GM21576 (cell line): ENCODE data around the gene CRISPLD2.

Source experiments
- ATAC-seq: cut with Tn5 transposase; IDR thresholded peaks from one replicate; pipeline ENCODE4 v1.9.1; 2021; ENCODE audit warnings: mild to moderate bottlenecking, moderate library complexity; ENCODE audit not compliant: unreplicated experiment

CRISPLD2 gene

GRCh38 chr16:84819644-84820304 lies at the start of gene CRISPLD2:
TSS of gene CRISPLD2 (plus strand) at chr16:84819985. CDS start at chr16:84838496, 18,511 bp downstream.
- ATAC-seq, result no peak

- ATAC-seq, result no peak
Measured at GRCh38 chr16:84773312-84773711, 46.5 kb upstream of the CRISPLD2 start.

- no peak for ATAC-seq
Measured at GRCh38 chr16:84774810-84775209, 45.0 kb upstream of the CRISPLD2 start.

- ATAC-seq, result no peak
Measured at GRCh38 chr16:84775262-84775810, 44.4 kb upstream of the CRISPLD2 start.

- no peak for ATAC-seq
Measured at GRCh38 chr16:84777435-84777834, 42.4 kb upstream of the CRISPLD2 start.

GRCh38 chr16:84778720-84779119 lies 41.1 kb upstream of the CRISPLD2 start:
- no peak for ATAC-seq

GRCh38 chr16:84780063-84780462 lies 39.7 kb upstream of the CRISPLD2 start:
- ATAC-seq, result no peak

GRCh38 chr16:84780544-84781376 lies 39.0 kb upstream of the CRISPLD2 start:
- no peak for ATAC-seq

GRCh38 chr16:84782846-84783245 lies 36.9 kb upstream of the CRISPLD2 start:
- ATAC-seq, result no peak

GRCh38 chr16:84785843-84786581 lies 33.8 kb upstream of the CRISPLD2 start:
- no peak for ATAC-seq

GRCh38 chr16:84786605-84787262 lies 33.1 kb upstream of the CRISPLD2 start:
- ATAC-seq, result no peak

GRCh38 chr16:84787263-84787622 lies 32.5 kb upstream of the CRISPLD2 start:
- ATAC-seq, result no peak

- ATAC-seq, result no peak
Measured at GRCh38 chr16:84788920-84789391, 30.8 kb upstream of the CRISPLD2 start.

- ATAC-seq, result no peak
Measured at GRCh38 chr16:84789431-84789830, 30.4 kb upstream of the CRISPLD2 start.

- ATAC-seq, result no peak
Measured at GRCh38 chr16:84790301-84790700, 29.5 kb upstream of the CRISPLD2 start.

GRCh38 chr16:84791088-84791487 lies 28.7 kb upstream of the CRISPLD2 start:
- ATAC-seq, result no peak

- no peak for ATAC-seq
Measured at GRCh38 chr16:84791501-84791900, 28.3 kb upstream of the CRISPLD2 start.

- ATAC-seq, result no peak
Measured at GRCh38 chr16:84794186-84794585, 25.6 kb upstream of the CRISPLD2 start.

- ATAC-seq, result no peak
Measured at GRCh38 chr16:84794626-84795025, 25.2 kb upstream of the CRISPLD2 start.

- no peak for ATAC-seq
Measured at GRCh38 chr16:84795329-84796053, 24.3 kb upstream of the CRISPLD2 start.
